Stimulated activated naive CD8-positive, alpha-beta T cell treated with anti-CD3 and anti-CD28 coated beads, Interleukin-15, Interleukin-2, amounts not matched to agents 100 ng/mL and 50 ng/mL, for 24 hours (primary cell): Measurements from ENCODE around the gene BAZ1B.
"Not testable (repeated sequence)": the region's sequence is repeated elsewhere in the genome, so short reads cannot be mapped to it uniquely, and the experiment has no call there.

Experiments used
- H3K27ac Mint-ChIP-seq: one replicate; pipeline ENCODE4 v1.8.0; 2021; ENCODE audit warnings: mild to moderate bottlenecking, mixed read lengths
- H3K27me3 Mint-ChIP-seq: one replicate; pipeline ENCODE4 v1.8.0; 2021; ENCODE audit warnings: mixed read lengths
- H3K36me3 Mint-ChIP-seq: one replicate; pipeline ENCODE4 v1.8.0; 2021; ENCODE audit warnings: low read depth, mixed read lengths
- H3K4me1 Mint-ChIP-seq: one replicate; pipeline ENCODE4 v1.8.0; 2021; ENCODE audit warnings: low read depth, mixed read lengths
- H3K4me3 Mint-ChIP-seq: one replicate; pipeline ENCODE4 v1.8.0; 2021; ENCODE audit warnings: mild to moderate bottlenecking, mixed read lengths
- H3K9me3 Mint-ChIP-seq: one replicate; pipeline ENCODE4 v1.8.0; 2021; ENCODE audit warnings: mixed read lengths

Gene BAZ1B

DNA sequence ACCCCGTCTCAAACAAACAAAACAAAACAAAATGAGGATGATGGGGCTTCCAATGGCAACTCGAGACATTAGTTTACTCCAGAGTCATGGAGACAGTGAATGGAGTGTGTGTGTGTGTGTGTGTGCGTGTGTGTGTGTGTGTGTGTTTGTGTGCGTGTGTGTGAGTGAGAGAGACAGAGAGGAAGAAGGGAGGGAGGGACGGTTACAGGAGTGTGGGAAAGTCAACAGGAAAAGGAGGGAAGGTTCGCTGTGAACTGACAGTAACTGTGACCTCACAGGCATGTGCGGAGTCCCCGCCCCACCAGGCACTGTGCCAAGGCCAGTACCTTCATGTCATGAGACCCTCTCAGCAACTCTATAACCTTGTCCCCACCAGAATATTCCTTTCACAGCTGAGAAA, 102.1 kb downstream of the BAZ1B start:
- not testable (repeated sequence) for H3K4me1 Mint-ChIP-seq, H3K27me3 Mint-ChIP-seq, H3K9me3 Mint-ChIP-seq, H3K4me3 Mint-ChIP-seq, H3K36me3 Mint-ChIP-seq, H3K27ac Mint-ChIP-seq

DNA sequence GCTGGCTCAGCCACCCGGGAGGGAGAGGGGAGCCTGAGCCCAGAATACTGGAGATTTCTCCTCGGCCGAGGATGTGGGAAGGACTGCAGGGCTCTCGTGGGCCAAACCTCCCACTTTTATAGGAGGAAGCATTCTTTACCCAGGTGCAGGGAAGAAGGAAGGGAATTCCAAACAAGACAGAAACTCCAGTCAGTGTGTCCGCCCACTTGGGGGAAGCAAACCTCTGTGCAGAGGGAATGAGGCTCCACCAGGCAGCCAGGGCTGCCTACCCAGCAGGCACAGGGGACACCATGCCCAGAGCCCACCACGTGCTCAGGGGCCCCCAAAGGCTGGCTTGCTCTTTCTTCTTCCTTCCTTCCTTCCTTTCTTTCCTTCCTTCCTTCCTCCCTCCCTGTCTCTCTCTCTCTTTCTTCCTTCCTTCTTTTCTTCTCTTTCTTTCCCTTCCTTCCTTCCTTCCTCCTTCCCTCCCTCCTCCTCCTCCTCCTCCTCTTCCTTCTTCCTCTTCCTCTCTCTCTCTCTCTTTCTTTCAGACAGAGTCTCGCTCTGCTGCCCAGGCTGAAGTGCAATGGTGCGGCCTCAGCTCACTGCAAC, 103.9 kb downstream of the BAZ1B start:
- no peaks in the 10 kb centered on the region for H3K4me1 Mint-ChIP-seq
- H3K27me3 Mint-ChIP-seq = no peaks in the 10 kb centered on the region
- no peak overlapping the region for H3K4me3 Mint-ChIP-seq
- H3K9me3 Mint-ChIP-seq = no peaks in the 10 kb centered on the region
- H3K36me3 Mint-ChIP-seq = no peaks in the 10 kb centered on the region
- H3K27ac Mint-ChIP-seq = no peak overlapping the region

DNA sequence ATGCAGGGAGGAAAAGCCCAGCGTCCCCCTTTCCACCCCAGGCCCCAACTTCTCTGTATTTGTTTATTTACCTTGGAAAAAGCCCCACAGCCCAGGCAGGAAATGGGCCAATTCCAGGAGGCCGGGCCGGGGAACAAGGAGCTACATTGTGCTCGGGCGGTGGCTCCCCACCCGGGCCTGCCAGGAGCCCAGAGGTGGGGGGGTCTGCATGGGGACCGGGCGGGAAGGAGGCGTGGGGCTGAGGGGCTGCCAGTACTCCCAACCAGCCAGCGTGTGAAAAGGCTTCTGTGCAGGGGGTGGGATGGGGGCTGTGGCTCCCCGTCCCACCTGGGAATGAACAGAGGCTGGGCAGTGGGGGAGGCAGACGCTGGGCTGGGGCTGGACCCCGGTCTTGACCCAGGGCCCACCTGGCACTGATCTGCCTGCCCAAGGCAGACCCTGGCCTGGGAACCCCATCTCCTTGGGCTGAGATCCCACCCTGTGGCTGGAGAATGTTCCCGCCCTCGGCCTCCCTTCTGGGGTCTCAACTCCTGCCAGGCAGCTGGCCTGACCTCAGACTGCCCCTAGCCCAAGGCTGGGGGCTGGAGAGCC, 111.5 kb downstream of the BAZ1B start:
- H3K4me1 Mint-ChIP-seq, H3K4me3 Mint-ChIP-seq, H3K9me3 Mint-ChIP-seq, H3K27ac Mint-ChIP-seq, H3K36me3 Mint-ChIP-seq, H3K27me3 Mint-ChIP-seq: not testable (repeated sequence)

DNA sequence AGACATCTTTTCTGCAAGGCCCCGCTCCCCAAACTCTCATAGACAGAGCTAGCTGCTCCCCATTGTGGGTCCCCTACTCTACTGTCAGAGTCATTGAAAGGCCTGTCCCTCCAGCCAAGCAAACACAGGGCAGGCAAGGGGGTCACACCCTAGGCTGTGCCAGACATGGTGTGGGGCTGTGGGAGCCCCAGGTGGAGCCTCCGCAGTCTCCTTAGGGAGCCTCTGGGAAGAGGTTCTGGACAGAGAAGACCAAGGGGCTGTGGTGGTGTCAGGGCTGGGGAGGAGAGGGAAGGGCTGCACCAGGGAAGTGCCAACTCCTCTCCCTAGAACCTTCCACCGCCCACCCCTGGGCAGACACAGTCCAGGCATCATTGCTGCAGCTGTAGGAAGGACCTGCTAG, 117.2 kb downstream of the BAZ1B start:
- H3K36me3 Mint-ChIP-seq, H3K27me3 Mint-ChIP-seq, H3K4me1 Mint-ChIP-seq, H3K9me3 Mint-ChIP-seq, H3K4me3 Mint-ChIP-seq, H3K27ac Mint-ChIP-seq: not testable (repeated sequence)

DNA sequence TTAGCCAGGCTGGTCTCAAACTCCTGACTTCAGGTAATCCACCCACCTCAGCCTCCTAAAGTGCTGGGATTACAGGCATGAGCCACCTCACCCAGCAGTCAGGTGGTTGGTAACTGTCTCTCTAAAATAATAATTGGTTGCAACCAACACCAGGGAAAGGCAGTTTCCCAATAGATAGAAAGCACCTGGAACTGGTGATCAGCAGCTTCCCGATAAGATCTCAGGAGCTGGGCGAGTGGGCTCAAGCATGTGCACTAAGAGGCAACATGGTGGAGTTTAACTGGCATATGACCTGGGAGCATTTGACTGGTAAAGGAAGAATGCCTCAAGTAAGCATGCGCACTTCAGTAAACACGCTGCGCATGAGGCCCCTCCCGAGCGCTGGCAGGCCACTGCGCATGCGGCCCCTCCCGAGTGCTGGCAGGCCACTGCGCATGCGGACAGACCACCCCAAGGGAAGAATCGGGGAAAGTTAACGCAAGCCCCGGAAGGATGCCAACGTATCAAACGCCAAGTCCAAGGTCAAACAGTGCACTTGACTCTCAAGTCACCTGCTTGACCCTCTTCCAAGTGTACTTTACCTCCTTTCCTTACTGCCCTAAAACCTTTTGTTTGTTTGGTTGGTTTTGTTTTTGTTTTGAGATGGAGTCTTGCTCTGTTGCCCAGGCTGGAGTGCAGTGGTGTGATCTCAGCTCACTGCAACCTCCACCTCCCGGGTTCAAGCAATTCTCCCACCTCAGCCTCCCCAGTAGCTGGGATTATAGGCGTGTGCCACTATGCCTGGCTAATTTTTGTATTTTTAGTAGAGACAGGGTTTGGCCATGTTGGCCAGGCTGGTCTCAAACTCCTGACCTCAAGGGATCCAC, 122.7 kb downstream of the BAZ1B start:
- not testable (repeated sequence) for H3K9me3 Mint-ChIP-seq, H3K4me1 Mint-ChIP-seq, H3K4me3 Mint-ChIP-seq, H3K36me3 Mint-ChIP-seq, H3K27me3 Mint-ChIP-seq
- peak overlapping the region; percentile 34 for H3K27ac Mint-ChIP-seq

DNA sequence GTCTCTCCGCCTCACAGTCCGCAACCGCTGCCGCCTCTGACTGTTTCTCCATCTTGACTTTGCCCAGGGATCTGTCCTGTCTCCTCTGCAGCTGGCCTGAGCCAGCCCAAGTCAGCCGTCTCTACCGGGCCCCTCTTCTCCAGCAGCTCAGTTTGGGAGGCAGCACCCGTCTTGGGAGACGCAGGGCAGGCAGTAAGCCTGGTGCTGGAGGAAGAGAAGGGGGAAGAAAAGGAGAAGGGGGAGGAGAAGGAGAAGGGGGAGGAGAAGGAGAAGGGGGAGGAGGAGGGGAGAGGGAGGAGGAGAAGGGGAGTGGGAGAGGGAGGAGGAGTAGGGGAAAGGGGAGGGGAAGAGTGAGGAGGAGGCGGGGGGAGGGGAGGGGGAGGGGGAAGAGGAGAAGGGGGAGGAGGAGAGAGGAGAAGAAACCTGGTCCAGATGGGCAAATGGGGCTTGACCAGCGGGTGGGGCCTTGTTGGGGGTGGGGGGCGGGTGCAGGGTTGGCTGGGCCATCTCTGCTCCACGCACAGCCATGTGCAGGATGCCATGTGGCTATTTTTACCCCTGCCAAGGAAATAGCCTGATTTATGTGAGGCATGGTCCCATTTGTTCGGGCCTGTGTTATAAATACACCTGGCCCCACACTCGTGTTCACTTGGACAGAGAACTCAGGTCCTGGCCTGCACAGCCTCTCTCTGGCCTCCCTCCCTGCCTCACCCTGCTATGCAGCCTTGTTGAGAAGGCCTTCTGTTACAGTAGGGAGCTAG, 124.4 kb downstream of the BAZ1B start:
- H3K4me3 Mint-ChIP-seq = no peak overlapping the region
- H3K27me3 Mint-ChIP-seq = peaks cover 4% of the 10 kb centered on the region
- H3K4me1 Mint-ChIP-seq = no peaks in the 10 kb centered on the region
- no peaks in the 10 kb centered on the region for H3K36me3 Mint-ChIP-seq
- no peaks in the 10 kb centered on the region for H3K9me3 Mint-ChIP-seq
- no peak overlapping the region for H3K27ac Mint-ChIP-seq

DNA sequence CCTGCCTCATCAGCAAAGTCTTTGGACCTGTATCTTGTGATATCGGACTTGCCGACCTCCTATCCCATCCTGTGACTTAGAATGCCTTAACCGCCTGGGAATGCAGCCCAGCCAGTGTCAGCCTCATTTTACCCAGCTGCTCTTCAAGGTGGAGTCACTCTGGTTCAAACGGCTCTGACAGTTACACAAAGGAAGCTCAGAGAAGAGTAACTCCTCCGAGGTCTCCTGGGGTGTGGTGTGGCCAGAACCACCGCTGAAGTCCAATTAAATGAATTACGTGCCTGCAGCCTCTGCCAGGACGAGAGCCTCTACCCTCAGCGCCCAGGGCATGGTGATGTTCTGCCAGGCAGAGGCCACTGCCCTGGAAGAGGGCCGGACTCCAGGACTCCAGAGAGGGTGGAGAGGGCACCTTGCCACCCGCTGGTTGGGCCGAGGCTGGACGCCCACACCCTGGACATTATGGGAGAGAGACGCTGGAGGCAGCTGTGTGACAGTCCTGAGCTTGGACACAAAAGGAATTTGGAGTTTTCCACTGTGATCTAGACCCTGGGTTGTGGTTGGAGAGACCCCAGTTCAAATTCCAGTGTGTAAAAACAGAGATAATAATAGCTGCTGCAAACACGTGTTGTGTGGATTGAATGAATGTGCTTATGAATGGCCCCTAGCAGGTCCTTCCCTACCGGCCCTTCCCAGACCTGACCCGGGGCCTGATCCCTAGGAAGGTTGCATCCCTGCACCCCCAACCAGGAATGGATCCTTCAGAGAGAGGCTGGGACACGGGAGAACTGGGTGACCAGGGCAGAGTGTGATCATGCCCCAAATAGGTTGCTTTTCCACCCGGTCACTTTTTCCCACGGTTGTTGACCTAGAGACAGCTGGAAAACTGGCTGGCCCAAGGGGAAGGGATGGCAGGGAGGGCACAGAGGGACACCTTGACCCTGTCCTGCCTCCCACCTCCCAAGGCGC, 126.3 kb downstream of the BAZ1B start:
- no peak overlapping the region for H3K27ac Mint-ChIP-seq
- no peaks in the 10 kb centered on the region for H3K4me1 Mint-ChIP-seq

DNA sequence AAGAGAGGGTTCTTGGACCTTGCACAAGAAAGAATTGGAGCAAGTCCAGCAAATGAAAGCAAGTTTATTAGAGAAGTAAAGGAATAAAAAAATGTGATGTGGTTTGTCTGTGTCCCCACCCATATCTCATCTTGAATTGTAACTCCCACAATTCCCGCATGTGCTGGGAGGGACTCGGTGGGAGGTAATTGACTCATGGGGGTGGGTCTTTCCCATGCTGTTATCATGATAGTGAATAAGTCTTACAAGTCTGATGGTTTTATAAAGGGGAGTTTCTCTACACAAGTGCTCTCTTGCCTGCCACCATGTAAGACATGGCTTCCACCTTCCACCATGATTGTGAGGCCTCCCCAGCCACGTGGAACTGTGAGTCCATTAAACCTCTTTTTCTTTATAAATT, 127.7 kb downstream of the BAZ1B start:
- peaks cover 5% of the 10 kb centered on the region for H3K9me3 Mint-ChIP-seq
- peaks cover 7% of the 10 kb centered on the region for H3K27me3 Mint-ChIP-seq
- H3K36me3 Mint-ChIP-seq = no peaks in the 10 kb centered on the region
- H3K4me1 Mint-ChIP-seq = no peaks in the 10 kb centered on the region
- H3K4me3 Mint-ChIP-seq = no peak overlapping the region
- no peak overlapping the region for H3K27ac Mint-ChIP-seq

More for the DNA sequence above, 126.3 kb downstream of the BAZ1B start:
- Mint-ChIP-seq H3K4me3 (no peak overlapping the region), H3K9me3 (no peaks in the 10 kb centered on the region), H3K27me3 (peaks cover 7% of the 10 kb centered on the region), H3K36me3 (no peaks in the 10 kb centered on the region)

DNA sequence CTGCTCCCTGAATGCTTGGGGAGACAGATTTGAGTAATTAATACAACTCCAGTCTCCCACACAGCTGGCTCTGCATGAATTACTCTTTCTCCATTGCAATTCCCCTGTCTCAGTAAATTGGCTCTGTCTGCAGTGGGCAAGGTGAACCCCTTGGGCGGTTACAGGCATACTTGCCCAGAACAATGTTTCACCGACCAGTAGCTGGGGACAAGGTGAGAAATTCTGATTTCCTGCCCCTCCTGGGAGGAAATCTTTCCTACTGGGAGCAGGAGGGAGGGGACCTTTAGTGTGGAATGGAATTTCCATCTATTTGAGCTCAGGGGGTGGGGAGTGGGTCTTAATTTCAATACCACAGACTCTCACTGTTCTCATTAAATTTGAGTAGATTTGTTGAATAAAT, 130.7 kb downstream of the BAZ1B start:
- H3K4me1 Mint-ChIP-seq = no peaks in the 10 kb centered on the region
- H3K27me3 Mint-ChIP-seq = peaks cover 7% of the 10 kb centered on the region
- H3K27ac Mint-ChIP-seq = no peak overlapping the region
- H3K36me3 Mint-ChIP-seq = peaks cover 4% of the 10 kb centered on the region
- no peak overlapping the region for H3K4me3 Mint-ChIP-seq
- H3K9me3 Mint-ChIP-seq = peaks cover 14% of the 10 kb centered on the region
